GF-D8 (cell line): ENCODE results near the gene ATP1A1.
A peak's percentile ranks its signal among the peaks of the same experiment; 100 is the strongest.

Experiments used
- DNase-seq: peaks from one replicate; lab custom pipeline; 2025; lab: John Stamatoyannopoulos, UW

The ATP1A1 gene

DNA sequence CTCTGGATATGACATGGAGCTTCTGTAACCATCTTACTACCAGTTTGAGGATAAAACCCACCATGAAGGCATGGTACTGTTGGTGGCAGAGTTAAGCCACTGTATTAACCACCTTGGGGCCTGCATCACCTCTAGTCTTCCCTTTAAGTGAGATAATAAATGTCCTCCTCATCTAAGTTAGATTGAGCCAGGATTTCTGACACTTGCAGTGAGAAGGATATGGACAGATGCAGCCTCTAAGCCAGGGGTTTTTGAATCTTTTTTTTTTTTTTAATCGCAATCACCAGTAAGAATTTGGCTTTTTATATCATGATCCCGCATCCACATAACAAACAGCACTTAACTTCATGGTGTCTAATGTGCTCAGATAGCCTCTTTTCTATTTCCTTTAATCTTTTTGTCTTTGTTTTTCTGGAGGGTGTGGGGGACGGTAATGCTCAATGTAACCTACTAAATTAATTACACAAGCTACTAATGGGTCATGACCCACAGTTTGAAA, 42.2 kb downstream of the ATP1A1 start:
- no peak for DNase-seq

- DNase-seq: no peak
Measured at GRCh38 chr1:116415699-116416533, 42.9 kb downstream of the ATP1A1 start.

DNA sequence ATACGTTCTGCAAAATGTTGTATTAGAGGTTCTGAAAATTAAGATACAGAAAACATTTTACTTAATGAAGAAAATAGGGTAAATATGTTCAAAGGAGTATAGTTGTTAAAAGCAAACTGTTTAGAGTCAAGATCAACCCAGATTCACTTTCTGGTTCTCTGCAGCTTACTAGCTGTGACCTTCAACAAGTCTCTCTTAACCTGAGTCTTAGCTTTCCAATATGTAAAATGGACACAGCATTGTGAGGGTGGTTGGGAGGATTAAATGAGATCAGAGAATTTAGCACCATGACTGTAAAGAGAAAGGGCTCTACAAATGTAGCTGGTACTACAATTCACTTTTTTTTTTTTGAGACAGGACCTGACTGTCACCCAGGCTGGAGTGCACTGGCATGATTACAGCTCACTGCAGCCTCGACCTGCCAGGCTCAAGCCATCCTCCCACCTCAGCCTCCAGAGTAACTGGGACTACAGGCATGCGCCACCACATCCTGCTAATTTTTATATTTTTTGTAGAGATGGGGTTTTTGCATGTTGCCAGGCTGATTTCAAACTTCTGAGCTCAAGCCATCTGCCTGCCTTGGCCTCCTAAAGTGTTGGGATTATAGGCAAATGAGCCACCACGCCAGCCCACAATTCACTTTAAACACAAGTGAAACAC, 43.9 kb downstream of the ATP1A1 start:
- no peak for DNase-seq

GRCh38 chr1:116417678-116418077, 44.6 kb downstream of the ATP1A1 start:
- no peak for DNase-seq

DNA sequence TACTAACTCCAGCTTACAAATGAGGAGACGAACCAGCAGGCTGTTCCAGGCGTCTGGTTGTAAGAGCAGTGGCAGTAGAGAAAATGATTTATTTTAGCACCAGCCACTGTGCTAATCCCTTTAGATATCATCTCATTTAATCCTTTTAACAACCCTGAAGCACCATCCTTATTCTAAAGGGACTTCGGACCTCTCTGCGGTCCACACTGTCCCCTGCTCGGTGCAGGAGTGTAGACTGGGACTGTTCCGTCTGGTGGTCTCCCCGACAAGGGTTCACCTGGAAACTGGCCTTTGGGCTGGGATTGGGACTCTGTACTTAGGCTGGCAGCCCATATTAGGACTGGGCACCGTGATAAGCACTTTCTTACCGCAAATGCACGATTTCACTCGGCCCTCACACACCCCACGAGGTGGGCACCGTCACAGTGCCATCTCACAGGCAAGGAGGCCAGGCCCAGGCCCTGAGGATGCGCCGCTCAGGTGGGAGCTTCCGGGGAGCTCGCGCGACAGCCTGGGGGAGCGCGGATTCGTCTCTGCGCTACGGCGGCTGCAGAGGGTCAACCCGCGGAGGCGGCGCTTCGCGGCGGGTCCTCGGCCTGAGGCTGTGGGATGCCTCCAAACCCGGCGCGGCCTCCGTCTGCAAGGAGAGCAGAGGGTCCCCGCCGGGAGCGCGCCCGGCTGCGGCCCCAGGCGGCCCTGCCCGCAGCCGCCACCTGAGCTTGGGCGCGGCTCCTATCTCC, 45.2 kb downstream of the ATP1A1 start:
- DNase-seq: peak; percentile 7

DNA sequence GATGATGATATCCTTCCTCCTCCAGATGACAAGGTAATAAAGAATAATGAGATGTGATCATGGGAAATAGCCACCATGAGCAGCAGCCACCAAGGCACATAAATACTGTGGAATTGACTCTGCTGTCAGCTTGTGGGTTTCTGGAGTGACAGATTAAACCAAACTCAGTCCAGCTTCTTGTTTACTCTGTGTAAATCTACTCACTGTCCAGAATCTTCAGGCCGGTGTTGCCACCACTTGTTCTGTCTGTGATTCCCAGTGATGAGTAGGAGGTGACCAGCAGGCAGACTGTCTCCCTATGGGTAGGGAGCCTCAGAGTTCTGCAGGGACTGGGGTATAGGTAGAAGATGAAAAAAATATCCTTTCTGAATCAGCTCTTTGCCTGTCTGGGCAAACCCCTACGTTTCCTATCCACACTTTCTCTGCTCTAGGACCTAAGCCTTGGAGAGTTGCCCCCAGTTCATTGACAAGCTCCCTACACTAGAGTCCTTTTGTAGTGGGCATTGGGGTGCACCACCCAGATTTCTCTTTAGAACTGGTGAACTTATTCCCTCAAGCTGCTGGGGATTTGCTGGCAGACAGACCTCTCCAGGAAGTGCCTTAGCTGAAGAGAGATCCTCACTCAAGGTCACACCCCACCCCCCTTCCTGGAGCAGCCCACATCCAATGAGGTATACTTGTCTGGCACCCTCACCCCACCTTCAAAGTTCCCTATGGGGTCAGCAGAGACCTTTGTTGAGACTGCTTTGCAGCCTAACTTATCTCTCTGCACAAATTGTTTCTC, 47.6 kb downstream of the ATP1A1 start:
- no peak for DNase-seq

- DNase-seq: no peak
Measured at GRCh38 chr1:116424438-116424837, 51.4 kb downstream of the ATP1A1 start.

DNA sequence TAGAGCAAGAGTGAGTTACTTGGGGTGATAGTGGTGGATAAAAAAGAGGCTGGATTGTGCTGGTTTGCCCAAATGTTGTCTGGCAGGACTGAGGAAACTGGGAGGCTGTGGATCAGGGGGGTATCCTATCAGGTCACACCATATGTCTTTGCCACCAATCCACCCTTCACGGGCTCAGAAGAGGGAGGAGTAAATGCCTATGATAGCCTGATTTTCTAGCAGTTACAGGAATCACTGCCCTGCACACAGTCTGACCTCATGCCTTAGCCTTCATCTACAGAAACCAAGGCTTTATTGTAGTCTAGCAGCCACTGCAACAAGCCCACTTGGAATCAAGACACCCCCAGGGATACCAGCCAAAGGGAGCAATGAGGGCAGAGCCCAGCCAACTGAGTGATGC, 51.8 kb downstream of the ATP1A1 start:
- DNase-seq: no peak

DNA sequence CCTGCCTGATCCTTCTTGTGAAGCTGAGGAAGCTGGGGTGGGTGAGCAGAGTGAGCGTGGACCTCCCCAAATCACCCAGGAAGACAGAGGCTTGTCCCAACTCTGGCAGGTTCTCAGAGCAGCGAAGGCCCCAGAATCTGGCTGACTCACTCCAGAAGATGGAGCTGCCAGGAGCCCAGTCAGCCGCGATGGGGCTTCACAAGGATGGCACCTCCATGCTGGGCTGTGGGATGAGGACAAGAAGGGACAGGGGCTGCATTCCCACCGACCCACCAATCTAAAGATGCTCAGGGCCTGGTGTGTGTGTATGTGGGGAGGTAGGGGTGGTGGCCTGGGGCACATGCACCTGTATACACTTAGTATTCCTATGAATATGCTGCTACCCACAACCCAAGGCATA, 52.9 kb downstream of the ATP1A1 start:
- no peak for DNase-seq

DNA sequence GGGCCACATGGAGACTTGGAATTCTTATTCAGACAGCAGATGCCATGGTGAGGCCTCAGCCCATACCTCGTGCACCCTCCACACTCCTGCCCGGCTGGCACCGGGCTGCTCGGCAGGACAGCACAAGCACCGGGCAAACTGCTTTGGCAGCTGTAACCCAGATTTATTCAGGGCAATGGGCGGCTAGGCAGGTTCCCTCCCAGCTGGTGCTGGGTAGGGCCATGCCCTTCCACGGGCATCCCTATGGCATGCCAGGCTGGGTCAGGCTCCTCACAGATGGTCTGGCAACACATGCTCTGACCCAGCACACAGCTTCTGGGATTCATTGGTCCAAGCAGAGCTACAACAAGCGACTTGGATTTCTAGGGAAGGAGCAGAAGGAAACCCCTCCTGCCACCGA, 53.4 kb downstream of the ATP1A1 start:
- DNase-seq: no peak

DNA sequence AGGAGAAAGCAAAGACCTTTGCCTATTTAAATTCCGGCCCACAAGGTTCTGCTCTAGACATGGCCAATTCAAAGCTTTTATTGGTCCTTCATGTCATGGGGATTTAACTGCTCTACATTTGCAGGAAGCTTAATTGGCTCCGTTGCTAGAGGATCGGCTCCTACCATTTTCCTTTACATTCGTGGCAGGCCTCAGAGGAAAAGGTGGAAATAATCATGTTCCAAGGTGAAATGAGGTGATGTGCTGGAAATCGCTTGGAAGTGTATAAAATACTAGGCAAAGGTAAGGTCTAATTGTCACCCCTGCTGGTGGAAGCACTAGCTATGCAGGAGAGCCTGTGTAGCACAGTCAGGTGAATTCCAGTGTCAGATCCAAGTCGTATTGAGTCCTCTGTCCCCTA, 55.5 kb downstream of the ATP1A1 start:
- DNase-seq: no peak

DNA sequence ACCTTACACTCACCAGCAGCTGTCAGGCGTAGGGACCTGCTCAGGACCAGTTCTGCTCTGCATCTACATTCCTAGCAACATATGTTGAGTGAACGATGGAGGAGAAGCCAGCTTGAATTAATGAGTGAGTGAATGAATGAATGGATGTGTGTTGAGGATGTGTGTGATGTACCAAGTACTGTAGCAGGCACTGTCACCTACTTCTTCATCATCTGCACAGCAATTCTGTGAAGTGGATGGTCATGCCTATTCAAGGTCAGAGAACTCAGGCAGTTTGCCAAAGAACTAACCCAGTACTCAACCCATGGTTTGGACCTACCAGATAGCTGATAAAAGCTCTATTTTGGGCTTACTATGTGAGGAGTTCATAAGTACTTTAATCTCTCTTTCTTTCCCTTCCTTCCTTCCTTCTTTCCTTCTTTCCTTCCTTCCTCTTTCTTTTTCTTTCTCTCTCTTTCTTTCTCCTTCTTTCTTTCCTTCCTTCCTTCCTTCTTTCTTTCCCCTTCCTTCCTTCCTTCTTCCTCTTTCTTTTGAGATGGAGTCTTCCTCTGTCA, 56.9 kb downstream of the ATP1A1 start:
- no peak for DNase-seq

DNA sequence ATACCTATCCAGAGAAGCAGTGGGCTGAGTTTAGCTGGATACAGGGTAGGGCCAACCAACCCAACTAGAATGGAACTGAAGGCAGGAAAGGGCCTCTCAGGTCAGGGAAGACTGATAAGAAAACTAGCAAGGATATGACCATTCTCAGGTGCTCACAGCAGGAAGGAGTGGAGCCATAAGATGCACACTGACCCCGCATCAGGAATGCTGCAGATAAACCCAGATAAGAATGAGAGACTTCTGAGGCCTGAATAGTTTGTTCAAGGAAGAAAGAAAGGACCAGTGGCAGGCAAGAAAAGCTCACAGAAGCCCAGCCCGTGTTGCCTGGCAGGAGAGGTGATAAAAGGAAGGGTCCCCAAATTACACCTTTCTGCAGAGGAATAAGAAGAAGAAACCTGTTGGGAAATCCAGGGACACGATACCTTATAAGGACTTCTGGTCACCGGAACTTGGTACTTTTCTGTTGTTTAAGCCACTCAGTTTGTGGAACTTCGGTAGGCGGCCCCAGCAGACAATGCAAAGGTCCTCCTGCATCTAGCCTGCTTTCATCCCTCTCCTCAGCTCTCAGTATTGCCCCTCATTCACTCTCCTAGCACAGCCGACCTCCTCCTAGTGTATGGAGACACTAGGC, 58.9 kb downstream of the ATP1A1 start:
- DNase-seq: no peak

- DNase-seq: no peak
Measured at GRCh38 chr1:116432655-116433265, 59.7 kb downstream of the ATP1A1 start.

DNA sequence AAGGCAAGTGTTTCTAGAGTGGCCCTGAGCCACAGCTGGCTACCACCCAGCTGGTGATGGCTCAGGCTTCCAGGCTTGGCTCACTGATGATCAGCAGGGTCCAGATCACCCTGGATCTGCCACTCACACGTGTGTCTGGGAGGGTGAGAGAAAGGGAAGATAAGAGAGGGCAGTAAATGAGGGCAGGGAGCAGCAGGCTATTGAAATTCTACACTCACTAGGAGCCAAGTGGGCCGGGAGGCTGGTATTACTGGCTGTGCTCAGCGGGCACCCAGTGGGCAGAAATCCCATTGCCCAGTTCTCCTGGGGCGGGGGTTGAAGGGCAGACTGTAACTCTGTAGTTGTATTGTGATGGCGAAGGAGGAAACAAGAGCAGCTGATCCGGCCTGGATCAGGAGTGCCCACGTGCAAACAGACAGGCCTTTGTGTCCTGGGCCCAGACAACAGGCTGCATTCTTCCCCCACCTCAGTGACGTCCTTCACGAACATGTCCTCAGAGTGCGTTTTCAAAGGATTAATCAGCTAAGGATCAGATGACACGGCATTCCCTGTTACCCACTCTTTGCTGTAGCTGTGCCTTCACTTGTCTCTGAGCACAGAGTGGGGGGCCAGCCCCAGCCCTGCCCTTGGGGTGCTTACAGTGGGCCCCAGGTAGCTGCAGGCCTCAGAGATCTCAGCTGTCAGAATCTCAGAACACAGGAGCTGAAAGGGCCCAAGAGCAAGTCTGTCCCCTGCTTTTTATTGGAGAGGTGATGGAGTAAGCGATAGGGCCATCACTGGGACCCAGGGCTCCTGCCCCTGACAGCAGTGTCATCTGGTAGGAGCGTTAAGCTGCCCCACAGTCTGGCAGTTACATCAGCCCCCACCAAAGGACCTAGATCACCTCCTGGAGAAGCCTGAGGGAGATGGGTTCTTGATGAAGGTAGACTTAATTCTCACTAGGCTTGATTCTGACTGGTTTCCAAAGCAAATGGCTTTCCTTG, 60.5 kb downstream of the ATP1A1 start:
- DNase-seq: no peak

DNA sequence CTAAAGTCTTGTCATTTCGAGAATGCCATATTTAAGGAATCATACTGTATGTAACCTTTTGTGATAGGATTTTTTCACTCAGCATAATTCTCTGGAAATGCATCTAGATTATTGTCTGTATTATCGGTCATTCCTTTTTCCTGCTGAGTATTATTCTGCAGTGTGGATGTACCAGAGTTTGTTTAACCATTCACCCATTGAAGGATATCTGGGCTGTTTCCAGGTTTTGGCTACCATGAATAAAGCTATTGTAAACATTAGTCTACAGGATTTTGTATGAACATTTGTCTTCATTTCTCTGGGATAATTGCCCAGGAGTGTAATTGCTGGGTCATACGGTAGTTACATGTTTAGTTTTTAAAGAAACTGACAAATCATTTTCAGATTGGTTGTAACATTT, 61.8 kb downstream of the ATP1A1 start:
- no peak for DNase-seq

DNA sequence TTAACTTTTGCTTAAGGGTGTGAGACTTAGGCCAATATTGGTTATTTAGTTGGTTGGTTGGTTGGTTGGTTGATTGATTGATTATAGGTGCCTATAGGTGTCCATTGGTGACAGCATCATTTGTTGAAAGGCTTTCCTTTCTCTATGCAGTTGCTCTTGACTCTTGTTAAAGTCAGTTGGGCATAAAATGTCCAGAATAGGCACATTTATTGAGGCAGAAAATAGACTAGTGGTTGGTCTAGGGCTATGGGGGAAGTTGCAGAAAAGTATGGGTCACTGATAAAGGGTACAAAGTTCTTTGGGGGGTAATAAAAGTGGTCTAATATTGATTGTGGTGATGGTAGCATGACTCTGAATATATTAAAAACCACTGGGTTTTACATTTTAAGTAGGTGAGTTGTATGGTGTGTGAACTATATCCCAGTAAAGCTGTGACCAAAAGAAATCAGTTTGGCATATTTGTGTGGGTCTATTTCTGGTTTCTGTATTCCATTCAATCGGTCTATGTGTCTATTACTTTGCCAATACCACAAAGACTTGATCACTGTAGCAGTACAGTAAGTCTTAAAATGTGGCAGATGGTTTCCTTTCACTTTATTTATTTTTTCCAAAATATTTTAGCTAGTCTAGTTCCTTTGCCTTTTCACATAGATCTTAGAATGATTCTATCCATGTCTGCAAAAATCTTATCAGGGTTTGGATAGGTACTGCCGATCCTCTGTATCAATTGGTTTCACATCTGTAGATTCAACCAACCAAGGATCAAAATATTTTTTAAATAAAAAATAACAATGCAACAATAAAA, 63.0 kb downstream of the ATP1A1 start:
- DNase-seq: peak; percentile 5

GRCh38 chr1:116436611-116436970, 63.5 kb downstream of the ATP1A1 start:
- no peak for DNase-seq

DNA sequence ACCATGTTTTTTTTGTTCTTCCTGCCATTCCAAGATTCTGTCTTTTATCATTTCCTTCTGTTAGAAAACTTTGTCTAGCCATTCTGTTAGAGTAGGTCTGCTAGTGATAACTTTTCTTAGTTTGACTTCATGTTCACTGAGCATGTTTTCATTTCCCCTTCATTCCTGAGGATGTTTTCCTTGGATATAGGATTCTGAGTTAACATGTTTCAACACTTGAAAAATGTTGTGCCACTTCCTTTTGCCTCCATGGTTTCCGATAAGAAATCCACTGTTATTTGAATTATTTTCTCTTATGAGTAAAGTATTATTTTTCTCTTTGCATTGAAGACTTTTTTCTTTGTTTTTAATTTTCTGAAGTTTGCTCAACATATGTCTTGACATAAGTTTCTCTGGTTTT, 66.7 kb downstream of the ATP1A1 start:
- DNase-seq: no peak
